ENCODE results near the gene PHF19.

PHF19 gene

GRCh38 chr9:120913647-120914264 lies 36.8 kb upstream of the PHF19 start:
- no peak for DNase-seq

DNA sequence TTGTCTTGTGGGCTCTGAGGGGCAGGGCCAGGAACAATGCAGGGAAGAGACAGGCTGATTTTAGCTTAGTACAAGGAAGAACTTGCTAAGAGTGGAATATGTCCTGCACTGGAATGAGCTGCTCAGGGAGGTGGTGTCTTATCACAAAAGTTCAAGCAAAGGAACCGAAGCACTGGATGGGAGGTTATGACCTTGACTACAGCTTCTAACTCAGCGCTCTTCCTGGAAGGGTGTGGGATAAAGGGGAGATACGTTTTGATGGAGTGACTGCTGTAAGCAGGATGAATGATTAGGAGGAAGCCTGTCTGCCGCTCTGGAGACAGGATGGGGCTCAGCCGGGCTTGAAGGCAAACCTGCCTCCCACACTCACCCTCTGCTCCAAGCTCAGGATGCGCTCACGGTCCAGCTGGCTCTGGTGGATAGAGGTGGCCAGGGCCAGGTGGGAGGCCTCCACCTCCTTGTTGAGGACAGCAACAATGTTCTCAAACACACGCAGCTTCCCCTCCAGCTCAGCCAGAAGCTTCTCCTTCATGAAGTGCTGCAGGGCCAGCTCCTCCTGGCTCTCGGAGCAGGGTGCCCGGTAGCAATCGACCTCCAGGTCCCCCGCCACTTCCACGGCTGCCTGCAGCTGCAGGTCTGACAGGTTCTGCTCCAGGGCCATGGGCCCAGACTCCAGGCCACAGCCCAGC lies 36.1 kb upstream of the PHF19 start:
- no peak for DNase-seq

DNA sequence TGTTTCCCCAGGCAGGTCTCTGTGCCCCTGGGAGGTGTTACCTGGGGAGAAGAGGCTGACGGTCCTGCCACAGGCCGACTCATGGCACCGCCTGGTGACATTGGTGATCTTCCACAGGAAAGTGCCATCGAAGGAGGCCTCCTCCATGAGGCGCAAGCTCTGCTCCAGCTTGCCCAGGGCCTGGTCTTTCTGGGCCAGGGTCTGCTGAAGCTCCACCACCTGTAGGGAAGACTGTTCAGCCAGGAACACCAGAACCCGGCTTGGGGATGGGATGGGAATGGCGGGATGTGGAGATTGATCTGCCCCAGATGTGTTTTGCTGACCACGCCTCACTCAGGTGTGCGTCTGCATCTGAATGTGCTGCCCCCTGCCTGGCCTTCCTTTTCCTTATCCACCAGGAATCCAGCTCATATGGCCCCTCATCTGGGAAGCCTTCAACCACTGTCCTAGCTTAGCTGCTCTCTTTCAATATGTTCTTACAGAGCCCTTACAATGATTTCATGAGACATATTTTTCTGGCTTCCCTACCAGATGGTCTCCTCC lies 34.4 kb upstream of the PHF19 start:
- DNase-seq, result no peak

DNA sequence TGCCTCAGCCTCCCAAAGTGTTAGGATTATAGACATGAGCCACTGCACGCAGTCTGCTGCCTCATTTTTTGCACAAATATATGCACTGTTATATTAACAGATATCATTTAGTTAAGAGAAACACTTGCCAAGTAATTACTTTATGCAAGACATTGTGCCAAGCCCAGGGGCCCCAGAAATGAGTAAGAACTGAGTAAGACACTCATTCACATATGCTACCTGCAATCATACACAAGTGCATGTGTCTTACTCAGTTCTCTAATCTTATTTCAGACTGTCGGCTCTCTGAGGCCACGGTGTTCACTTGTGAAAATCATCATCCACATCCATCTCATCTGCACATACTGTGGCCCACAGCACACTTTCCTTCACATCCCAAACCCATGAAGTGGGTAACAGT lies 33.7 kb upstream of the PHF19 start:
- no peak for DNase-seq

DNA sequence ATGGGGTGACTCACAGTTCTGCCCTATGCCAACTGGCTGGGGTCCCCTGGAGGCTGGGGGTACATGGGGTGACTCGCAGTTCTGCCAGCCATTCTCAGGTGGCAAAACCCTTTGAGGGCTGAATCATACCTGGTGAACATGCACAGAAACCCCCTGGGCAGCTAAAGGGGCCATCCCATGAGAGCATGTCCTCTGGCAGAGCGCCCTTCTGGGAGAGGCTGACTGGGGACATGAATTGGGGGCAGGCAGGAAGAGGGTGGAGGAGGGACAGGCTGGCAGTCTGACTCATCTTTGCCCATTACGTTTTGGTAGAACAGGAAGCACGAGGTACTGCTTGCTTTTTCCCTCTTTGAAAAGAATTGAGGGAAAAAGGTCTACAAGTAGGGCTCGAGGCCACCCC lies 32.9 kb upstream of the PHF19 start:
- DNase-seq, result no peak

- no peak for DNase-seq
Measured at GRCh38 chr9:120905315-120906164, 28.6 kb upstream of the PHF19 start.

DNA sequence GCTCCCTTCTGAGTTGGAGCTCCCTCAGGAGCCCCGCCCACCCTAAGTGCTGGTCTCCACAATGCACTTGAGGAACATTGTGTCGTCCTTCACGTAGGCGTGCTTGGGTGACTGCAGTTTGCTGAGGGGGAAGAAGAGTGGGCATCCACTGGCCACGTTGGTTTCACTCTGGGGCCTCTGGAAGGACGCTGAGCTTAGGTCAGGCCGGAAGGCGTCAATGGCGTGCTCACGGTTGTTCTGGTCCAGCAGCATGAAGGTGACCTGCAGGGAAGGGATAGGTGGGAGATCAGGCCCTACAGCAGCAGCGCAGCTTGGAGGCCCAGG lies 28.0 kb upstream of the PHF19 start:
- DNase-seq, result no peak

- DNase-seq, result no peak
Measured at GRCh38 chr9:120904061-120904977, 27.3 kb upstream of the PHF19 start.

DNA sequence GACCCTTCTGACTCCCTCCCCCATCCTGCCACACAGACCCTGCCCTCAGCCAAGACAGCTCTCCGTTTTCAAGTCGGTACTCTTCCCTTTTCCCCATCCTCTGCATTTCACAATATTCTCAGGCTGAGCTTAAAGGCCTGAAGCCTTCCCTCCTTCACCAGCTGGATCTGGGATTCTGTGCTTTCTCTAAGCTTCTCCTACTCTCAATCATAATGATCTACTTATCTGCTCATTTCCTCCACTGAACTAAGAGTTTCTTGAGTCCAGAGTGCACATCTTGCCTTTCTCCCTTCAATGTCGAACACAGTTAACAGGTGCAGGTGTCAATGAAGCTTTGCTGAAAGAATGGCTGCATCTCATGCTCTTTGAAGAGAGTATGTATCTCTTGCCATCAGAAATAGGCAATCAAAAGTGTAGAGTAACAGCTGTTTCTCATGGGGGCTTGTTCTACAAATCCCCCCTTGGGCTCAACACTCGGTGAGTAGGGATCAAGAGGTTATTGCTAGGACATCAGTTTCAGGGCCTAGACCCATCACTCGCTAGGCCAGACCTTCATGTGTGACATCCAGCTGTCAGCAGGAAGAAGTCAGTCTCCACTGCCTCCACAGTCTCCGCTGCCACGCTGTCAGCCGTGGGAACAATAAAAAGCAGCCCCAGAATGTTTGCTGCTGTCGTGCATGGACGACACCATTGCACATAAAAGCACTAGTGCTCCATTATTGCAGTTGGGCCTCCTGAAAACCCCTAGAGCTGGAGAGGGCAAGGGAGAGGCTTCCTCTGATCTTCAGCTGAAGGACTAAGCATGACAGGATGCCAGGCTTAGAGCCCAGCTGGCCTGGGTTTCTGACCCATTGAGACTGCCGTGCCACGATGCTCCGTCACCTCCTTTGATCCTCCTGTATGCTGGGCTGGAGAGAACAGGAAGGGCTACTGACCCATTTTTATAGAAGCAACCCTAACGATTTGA lies 25.9 kb upstream of the PHF19 start:
- no peak for DNase-seq

GRCh38 chr9:120901755-120902568 lies 25.0 kb upstream of the PHF19 start:
- DNase-seq, result no peak

DNA sequence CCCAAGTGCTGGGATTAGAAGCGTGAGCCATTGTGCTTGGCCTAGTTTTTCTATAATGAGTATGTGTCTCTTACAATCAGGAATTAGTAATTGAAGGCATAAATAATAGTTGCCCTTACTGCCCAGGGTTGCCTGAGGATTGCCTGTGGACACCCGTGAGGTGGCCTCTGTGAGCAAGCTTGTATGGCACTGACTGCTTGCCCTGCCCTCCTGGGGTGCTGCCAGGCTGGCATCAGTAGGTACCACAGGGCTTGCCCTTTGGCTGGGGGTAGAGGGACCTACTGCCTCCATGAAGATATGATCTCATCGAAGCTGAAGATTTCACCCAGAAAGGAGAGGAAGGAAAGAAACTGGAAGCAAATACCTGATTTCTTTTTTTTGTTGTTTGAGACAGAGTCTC lies 23.8 kb upstream of the PHF19 start:
- no peak for DNase-seq

- no peak for DNase-seq
Measured at GRCh38 chr9:120899490-120900068, 22.6 kb upstream of the PHF19 start.

GRCh38 chr9:120898396-120898795 lies 21.4 kb upstream of the PHF19 start:
- no peak for DNase-seq

- DNase-seq, result no peak
Measured at GRCh38 chr9:120895951-120896350, 19.0 kb upstream of the PHF19 start.

DNA sequence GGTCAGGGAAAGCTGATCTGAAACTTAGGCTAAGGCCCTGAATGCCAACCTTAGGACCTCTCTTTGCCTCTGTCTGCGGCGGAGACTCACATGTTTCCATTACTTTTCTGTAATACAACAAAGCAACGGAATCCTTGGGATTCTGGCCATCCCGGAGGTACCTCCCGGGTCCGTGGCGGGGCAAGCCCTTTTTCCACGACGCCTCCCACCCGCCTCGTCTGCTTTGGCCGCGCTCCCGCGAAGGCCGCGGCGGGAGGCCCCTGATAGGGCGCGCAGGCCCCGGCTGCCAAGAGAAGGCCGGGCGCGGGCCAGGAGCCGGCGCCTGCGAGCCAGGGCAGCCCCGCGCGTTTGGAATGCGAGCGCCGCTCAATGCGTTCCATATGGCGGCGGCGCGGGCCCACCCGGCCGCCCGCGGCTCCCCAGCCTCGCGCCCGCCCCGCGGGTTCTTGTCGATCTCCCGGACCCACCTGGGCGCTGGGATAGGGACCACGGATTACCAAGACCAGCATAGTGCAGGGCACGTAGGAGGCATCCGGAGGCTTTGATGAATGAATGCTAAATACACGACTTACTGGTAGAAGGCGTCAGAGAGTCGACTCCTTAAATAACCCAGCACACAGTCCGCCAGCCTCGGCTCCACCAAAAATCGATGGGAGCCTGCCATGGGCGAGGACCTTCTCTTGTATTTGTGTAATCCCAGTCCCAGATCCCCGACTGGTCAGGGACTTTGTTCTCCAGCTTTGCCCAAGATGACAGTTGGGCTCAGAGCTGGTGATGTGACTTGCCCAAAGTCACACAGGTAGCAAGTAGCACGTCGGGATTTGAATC lies 17.5 kb upstream of the PHF19 start:
- no peak for DNase-seq

DNA sequence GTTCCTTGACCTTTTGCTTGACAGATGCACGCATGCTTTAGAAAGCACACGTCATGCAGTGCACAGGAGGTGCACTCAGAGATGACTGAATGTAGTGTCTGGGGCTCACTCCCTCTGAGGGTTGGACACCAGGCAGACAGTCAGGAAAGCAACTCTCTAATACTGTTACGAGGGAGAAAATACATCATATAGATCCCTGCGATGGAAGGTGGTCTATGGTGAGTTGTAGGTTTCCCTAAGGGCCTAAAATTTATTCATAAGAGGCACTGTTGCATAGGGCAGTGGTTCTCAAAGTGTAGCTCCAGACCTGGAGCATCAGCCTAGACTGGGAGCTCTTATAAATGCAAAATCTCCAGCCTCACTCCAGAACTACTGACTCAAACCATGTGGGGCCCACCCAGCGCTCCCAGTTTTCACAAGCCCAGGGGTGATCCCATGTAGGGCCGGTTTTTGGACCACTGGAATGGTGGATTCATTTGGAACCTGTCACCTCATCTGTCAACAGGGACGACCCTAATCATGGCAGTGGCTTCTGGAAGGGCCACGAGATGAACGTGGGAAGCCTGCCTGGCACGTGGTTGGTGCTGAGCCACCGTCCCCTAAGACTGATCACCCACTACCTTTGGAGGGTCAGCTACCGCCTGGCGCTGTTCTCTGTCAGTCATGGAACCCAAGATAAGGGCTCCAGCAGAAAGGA lies 16.8 kb upstream of the PHF19 start:
- no peak for DNase-seq

GRCh38 chr9:120892748-120893610 lies 16.0 kb upstream of the PHF19 start:
- peak; percentile 82 for DNase-seq
